ENCODE results near the gene TRIM69.

Gene TRIM69

DNA sequence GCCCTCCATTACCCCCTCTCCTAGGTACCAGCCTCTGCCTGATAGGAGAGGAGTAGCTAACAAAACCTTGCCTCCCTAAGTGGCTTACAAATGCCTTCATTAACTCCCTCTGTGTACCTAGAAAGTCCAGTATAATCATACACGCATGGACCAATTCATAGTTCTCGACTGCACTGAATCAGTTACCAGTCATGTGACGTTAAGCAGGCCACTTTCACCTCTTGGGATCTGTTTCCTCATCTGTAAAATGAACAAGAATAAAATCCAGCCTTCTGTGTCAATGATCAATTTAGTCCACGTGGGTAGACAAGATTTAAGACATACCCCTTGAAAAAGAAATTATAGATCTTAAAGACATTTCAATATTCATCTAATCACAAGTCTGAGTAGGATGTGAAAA, 72.2 kb downstream of the TRIM69 start:
- Histone ChIP-seq H2AFZ (ENCODE audit: low read length) (no peak overlapping the region), H3K4me3 (ENCODE audit: low read depth, low read length, poor library complexity, severe bottlenecking) (no peak overlapping the region), H3K4me1 (ENCODE audit: insufficient read depth, low read length, severe bottlenecking) (no peaks in the 10 kb centered on the region), H3F3A (ENCODE audit: insufficient read depth, low read length) (no peaks in the 10 kb centered on the region), H3K27ac (ENCODE audit: low read depth, low read length, poor library complexity, severe bottlenecking) (no peak overlapping the region), H4K20me1 (ENCODE audit: insufficient read depth, low read length) (no peaks in the 10 kb centered on the region), H3K79me2 (ENCODE audit: insufficient read depth, low read length) (no peaks in the 10 kb centered on the region), H3K9me3 (ENCODE audit: low read length) (no peaks in the 10 kb centered on the region), H3K9me2 (ENCODE audit: low read depth, low read length) (no peaks in the 10 kb centered on the region), H3K36me3 (ENCODE audit: insufficient read depth, low read length) (no peaks in the 10 kb centered on the region), H3K4me2 (ENCODE audit: low read length) (no peak overlapping the region), H3K27me3 (ENCODE audit: insufficient read depth, low read length) (peaks cover 7% of the 10 kb centered on the region; the same call in 1 of the 2 replicates), H3K9ac (ENCODE audit: low read length) (no peak overlapping the region)
- TF ChIP-seq, protein P1, sequence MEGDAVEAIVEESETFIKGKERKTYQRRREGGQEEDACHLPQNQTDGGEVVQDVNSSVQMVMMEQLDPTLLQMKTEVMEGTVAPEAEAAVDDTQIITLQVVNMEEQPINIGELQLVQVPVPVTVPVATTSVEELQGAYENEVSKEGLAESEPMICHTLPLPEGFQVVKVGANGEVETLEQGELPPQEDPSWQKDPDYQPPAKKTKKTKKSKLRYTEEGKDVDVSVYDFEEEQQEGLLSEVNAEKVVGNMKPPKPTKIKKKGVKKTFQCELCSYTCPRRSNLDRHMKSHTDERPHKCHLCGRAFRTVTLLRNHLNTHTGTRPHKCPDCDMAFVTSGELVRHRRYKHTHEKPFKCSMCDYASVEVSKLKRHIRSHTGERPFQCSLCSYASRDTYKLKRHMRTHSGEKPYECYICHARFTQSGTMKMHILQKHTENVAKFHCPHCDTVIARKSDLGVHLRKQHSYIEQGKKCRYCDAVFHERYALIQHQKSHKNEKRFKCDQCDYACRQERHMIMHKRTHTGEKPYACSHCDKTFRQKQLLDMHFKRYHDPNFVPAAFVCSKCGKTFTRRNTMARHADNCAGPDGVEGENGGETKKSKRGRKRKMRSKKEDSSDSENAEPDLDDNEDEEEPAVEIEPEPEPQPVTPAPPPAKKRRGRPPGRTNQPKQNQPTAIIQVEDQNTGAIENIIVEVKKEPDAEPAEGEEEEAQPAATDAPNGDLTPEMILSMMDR (IDR thresholded peaks at IDR 0.05; ENCODE audit: low read length), result no peak
- no peak for TF ChIP-seq EZH2 (IDR thresholded peaks at IDR 0.05; ENCODE audit: borderline replicate concordance, low read length)

DNA sequence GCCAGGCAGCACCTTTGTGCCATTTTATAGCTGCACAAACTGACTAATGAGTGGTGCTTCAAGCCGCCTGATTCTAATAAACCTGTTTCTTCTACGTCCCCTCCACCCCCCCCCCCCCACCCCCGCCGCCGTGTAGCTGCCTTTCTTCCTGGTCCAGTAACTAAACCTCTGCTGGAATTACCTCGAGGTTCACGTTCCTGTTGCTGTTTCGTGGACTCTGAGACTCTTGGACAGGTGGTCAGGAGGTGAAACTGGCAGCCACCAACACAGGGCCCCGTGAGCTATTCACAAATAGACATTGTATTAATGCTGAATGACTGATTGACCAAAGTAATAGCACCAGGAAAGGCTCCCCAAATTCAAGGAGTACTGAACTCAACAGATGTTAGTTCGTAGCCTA, 73.9 kb downstream of the TRIM69 start:
- H3K9me3 ChIP-seq (ENCODE audit: low read length), result no peaks in the 10 kb centered on the region
- H3K36me3 ChIP-seq (ENCODE audit: insufficient read depth, low read length), result no peaks in the 10 kb centered on the region
- TF ChIP-seq, protein P1 (IDR thresholded peaks at IDR 0.05; ENCODE audit: low read length), result no peak
- TF ChIP-seq EZH2 (IDR thresholded peaks at IDR 0.05; ENCODE audit: borderline replicate concordance, low read length), result no peak
- H4K20me1 ChIP-seq (ENCODE audit: insufficient read depth, low read length), result no peaks in the 10 kb centered on the region
- H3K9me2 ChIP-seq (ENCODE audit: low read depth, low read length), result no peaks in the 10 kb centered on the region
- H3K79me2 ChIP-seq (ENCODE audit: insufficient read depth, low read length), result no peaks in the 10 kb centered on the region
- H3K9ac ChIP-seq (ENCODE audit: low read length), result no peak overlapping the region
- H3K4me1 ChIP-seq (ENCODE audit: insufficient read depth, low read length, severe bottlenecking), result no peaks in the 10 kb centered on the region
- no peak overlapping the region for H3K27ac ChIP-seq (ENCODE audit: low read depth, low read length, poor library complexity, severe bottlenecking)
- no peaks in the 10 kb centered on the region for H3F3A ChIP-seq (ENCODE audit: insufficient read depth, low read length)
- H2AFZ ChIP-seq (ENCODE audit: low read length), result no peak overlapping the region
- no peaks in the 10 kb centered on the region; the same call in 1 of the 2 replicates for H3K27me3 ChIP-seq (ENCODE audit: insufficient read depth, low read length)
- H3K4me2 ChIP-seq (ENCODE audit: low read length), result no peak overlapping the region
- no peak overlapping the region for H3K4me3 ChIP-seq (ENCODE audit: low read depth, low read length, poor library complexity, severe bottlenecking)

DNA sequence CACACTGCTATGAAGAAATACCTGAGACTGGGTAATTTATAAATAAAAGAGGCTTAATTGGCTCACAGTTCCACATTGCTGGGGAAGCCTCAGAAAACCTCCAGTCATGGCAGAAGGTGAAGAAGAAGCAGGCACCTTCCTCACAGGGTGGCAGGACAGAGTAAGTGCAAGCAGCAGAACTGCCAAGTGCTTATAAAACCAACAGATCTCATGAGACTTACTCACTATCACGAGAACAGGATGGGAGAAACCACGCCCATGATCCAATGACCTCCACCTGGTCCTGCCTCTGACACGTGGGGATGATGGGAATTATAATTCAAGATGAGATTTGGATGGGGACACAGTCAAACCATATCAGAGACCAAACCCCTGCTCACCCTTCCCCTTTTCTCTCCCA, 75.0 kb downstream of the TRIM69 start:
- no peaks in the 10 kb centered on the region; the same call in 1 of the 2 replicates for H3K27me3 ChIP-seq (ENCODE audit: insufficient read depth, low read length)
- H3K27ac ChIP-seq (ENCODE audit: low read depth, low read length, poor library complexity, severe bottlenecking), result no peak overlapping the region
- no peaks in the 10 kb centered on the region for H3K4me1 ChIP-seq (ENCODE audit: insufficient read depth, low read length, severe bottlenecking)
- H3K4me2 ChIP-seq (ENCODE audit: low read length), result no peak overlapping the region
- H3F3A ChIP-seq (ENCODE audit: insufficient read depth, low read length), result no peaks in the 10 kb centered on the region
- H3K4me3 ChIP-seq (ENCODE audit: low read depth, low read length, poor library complexity, severe bottlenecking), result no peak overlapping the region
- H3K9ac ChIP-seq (ENCODE audit: low read length), result no peak overlapping the region
- no peaks in the 10 kb centered on the region for H3K36me3 ChIP-seq (ENCODE audit: insufficient read depth, low read length)
- H3K9me2 ChIP-seq (ENCODE audit: low read depth, low read length), result no peaks in the 10 kb centered on the region
- H2AFZ ChIP-seq (ENCODE audit: low read length), result no peak overlapping the region
- no peaks in the 10 kb centered on the region for H4K20me1 ChIP-seq (ENCODE audit: insufficient read depth, low read length)
- no peaks in the 10 kb centered on the region for H3K9me3 ChIP-seq (ENCODE audit: low read length)
- no peaks in the 10 kb centered on the region for H3K79me2 ChIP-seq (ENCODE audit: insufficient read depth, low read length)
- TF ChIP-seq EZH2 (IDR thresholded peaks at IDR 0.05; ENCODE audit: borderline replicate concordance, low read length), result no peak
- TF ChIP-seq, protein P1 (IDR thresholded peaks at IDR 0.05; ENCODE audit: low read length), result no peak

Data from OCI-LY1 (cell line).